AML-193 (cell line): ENCODE results near the gene COX6B2.
"Not testable (repeated sequence)": the region's sequence is repeated elsewhere in the genome, so short reads cannot be mapped to it uniquely, and the experiment has no call there.

ENCODE experiments used
- DNase-seq, 2 experiments: peaks; one replicate each; lab custom pipeline; 2025; lab: John Stamatoyannopoulos, UW

Gene COX6B2

GRCh38 chr19:55341595-55342531 is 12.7 kb downstream of the COX6B2 start:
- DNase-seq: no peak

GRCh38 chr19:55341171-55341588 is 13.3 kb downstream of the COX6B2 start:
- peak; percentile 34 for DNase-seq

GRCh38 chr19:55340784-55341147 is 13.8 kb downstream of the COX6B2 start:
- no peak for DNase-seq

GRCh38 chr19:55339889-55340783 is 14.4 kb downstream of the COX6B2 start:
- no peak for DNase-seq

GRCh38 chr19:55339105-55339888 is 15.2 kb downstream of the COX6B2 start, which contains the start of gene KMT5C:
TSS of gene KMT5C (plus strand) at chr19:55339876. CDS start at chr19:55341937, 2,061 bp downstream.
- DNase-seq: peak; percentile 99 to 100

GRCh38 chr19:55336101-55336500 is 18.4 kb downstream of the COX6B2 start:
- DNase-seq: no peak

- DNase-seq: no peak
These were observed 20.6 kb downstream of the COX6B2 start for GRCh38 chr19:55333870-55334269.

GRCh38 chr19:55329791-55330190 is 24.7 kb downstream of the COX6B2 start:
- DNase-seq: not testable (repeated sequence)

- DNase-seq: not testable (repeated sequence)
These were observed 25.7 kb downstream of the COX6B2 start for GRCh38 chr19:55328774-55329318.

GRCh38 chr19:55325172-55325571 is 29.3 kb downstream of the COX6B2 start, which contains the start of gene TMEM150B:
TSS of gene TMEM150B (minus strand) at chr19:55325341. CDS start at chr19:55321036, 4,305 bp downstream.
- DNase-seq: no peak

GRCh38 chr19:55324662-55325061 is 29.9 kb downstream of the COX6B2 start:
- no peak for DNase-seq

- DNase-seq: no peak
These were observed 32.2 kb downstream of the COX6B2 start for GRCh38 chr19:55322204-55322885.

- DNase-seq: no peak
These were observed 32.9 kb downstream of the COX6B2 start for GRCh38 chr19:55321466-55322137.

GRCh38 chr19:55320844-55321419 is 33.6 kb downstream of the COX6B2 start:
- DNase-seq: no peak

- no peak for DNase-seq
These were observed 34.7 kb downstream of the COX6B2 start for GRCh38 chr19:55319785-55320184.

GRCh38 chr19:55316646-55317045 is 37.9 kb downstream of the COX6B2 start:
- no peak for DNase-seq

- no peak for DNase-seq
These were observed 38.5 kb downstream of the COX6B2 start for GRCh38 chr19:55315956-55316525.

- no peak for DNase-seq
These were observed 40.1 kb downstream of the COX6B2 start for GRCh38 chr19:55314396-55314795.
